Thymus (tissue), 11 donors: ENCODE data around the gene TSPOAP1. TPM values are rescaled to one million over a fixed set of nuclear protein-coding genes. Genes with fewer than 3 reads are reported as not detected.

Experiments
- DNase-seq, 9 donors: peaks; one replicate each; pipeline ENCODE4 v3.0.0-alpha.2; 2013; ENCODE audit warnings: low spot score in 9 of 9, low read depth in 6 of 9, missing footprints in 1 of 9
- H3K27ac ChIP-seq, 2 donors: one replicate each; pipeline ENCODE4 v1.5.1; 2013; ENCODE audit warnings: control low read depth in 1 of 2, low read depth in 1 of 2, low read length in 1 of 2, mild to moderate bottlenecking in 1 of 2, moderate library complexity in 1 of 2
- H3K27me3 ChIP-seq, 2 donors: one replicate each; pipeline ENCODE4 v1.5.1; 2013; ENCODE audit warnings: low read length in 1 of 2; ENCODE audit not compliant: control insufficient read depth in 2 of 2, insufficient read depth in 1 of 2
- H3K36me3 ChIP-seq, 2 donors: one replicate each; pipeline ENCODE4 v1.5.1; 2013; ENCODE audit warnings: low read length in 1 of 2, mild to moderate bottlenecking in 1 of 2, moderate library complexity in 1 of 2; ENCODE audit not compliant: control insufficient read depth in 2 of 2, insufficient read depth in 2 of 2
- H3K4me1 ChIP-seq, 2 donors: one replicate each; pipeline ENCODE4 v1.5.1; 2013; ENCODE audit warnings: low read length in 2 of 2; ENCODE audit not compliant: control insufficient read depth in 2 of 2, insufficient read depth in 2 of 2
- H3K4me3 ChIP-seq, 2 donors: one replicate each; pipeline ENCODE4 v1.5.1; 2013; ENCODE audit warnings: low read length in 2 of 2, control low read depth in 1 of 2, mild to moderate bottlenecking in 1 of 2
- H3K9me3 ChIP-seq, 2 donors: one replicate each; pipeline ENCODE4 v1.5.1; 2013; ENCODE audit warnings: low read length in 1 of 2, mild to moderate bottlenecking in 1 of 2; ENCODE audit not compliant: control insufficient read depth in 2 of 2, insufficient read depth in 1 of 2
- WGBS: extraction: QIAGEN DNeasy Blood & Tissue Kit; methylation state at CpG from one replicate; pipeline ENCODE4 v1.1.7; 2013; 5-methylcytosine and 5-hydroxymethylcytosine counted together
- polyA plus RNA-seq: library from polyadenylated mRNA; stranded (reverse); fragments of 200-250 nt; gene quantifications from one replicate; pipeline ENCODE4 v1.2.3, GENCODE V29; 2013
- total RNA-seq: library from RNA; stranded (reverse); fragments of 120-200 nt; gene quantifications from one replicate; pipeline ENCODE4 v1.2.4, GENCODE V29; 2013
- donor health status: healthy.

The TSPOAP1 gene
- total and polyA plus RNA-seq, 2 donors = 12.1 to 45.2 TPM

DNA sequence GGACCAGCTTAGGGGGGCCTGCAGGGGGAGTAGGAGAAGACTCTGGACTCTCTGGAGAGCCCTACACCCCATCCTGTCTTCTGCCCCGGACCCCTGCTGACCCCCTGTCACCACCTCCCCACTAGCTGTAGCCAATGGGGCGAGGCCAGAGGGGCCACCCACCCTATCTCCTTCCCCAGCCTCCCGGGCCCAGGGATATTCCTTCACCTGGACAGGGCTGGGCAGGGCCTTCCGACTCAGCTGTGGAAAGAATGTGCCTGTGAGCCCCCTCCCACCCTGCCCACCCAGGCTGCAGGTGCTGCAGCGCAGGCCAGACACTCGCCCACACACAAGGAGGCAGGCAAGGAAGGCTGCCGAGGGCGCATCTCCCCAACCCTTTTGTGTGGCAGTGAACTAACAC lies 23.0 kb downstream of the TSPOAP1 start:
- Histone ChIP-seq H3K9me3 (no peaks in the 10 kb centered on the region), H3K27ac (no peak overlapping the region), H3K4me1 (peaks cover 0 to 3% of the 10 kb centered on the region in 2 donors), H3K27me3 (no peaks in the 10 kb centered on the region), H3K36me3 (peaks cover 41 to 73% of the 10 kb centered on the region in 2 donors), H3K4me3 (no peak overlapping the region)
- 97% methylated on average over 8 of the region's 8 CpGs for WGBS
- no peak for DNase-seq

DNA sequence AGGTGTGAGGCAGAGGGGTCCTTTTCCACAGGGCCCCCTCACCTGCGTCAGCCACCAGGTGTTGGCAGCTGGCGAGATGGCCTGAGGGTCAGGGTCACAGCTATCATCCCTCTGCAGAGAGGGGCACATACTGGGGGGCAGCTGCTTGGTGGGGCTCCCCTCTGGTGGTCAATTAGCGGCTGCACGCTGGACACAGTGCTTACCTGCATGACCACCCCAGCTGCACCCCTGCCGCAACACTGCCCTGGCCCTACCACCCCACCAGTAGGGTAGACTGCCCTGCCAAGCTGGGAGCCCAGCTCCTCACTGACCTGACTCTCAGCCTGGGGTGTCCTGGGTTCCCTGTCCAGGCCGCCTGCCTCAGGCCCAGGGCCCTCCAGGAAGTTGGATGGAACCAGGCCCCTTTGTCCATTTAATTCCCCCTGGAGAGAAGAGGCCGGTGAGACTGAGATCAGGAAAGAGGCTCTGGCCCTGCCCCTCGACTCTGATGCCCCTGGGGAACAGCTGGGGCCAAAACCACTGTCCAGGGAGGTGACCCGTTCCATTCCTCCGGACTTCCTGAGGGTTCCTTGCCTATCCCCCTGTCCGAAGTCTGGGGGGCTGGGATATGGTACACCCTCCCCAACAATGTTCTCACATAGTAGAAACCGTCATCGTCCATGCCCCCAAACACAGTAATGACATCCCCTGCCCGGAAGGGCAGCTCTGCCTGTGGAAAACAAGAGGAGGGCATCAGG lies 23.7 kb downstream of the TSPOAP1 start:
- WGBS = 96% methylated on average over 14 of the region's 14 CpGs
- H3K27ac ChIP-seq = no peak overlapping the region

DNA sequence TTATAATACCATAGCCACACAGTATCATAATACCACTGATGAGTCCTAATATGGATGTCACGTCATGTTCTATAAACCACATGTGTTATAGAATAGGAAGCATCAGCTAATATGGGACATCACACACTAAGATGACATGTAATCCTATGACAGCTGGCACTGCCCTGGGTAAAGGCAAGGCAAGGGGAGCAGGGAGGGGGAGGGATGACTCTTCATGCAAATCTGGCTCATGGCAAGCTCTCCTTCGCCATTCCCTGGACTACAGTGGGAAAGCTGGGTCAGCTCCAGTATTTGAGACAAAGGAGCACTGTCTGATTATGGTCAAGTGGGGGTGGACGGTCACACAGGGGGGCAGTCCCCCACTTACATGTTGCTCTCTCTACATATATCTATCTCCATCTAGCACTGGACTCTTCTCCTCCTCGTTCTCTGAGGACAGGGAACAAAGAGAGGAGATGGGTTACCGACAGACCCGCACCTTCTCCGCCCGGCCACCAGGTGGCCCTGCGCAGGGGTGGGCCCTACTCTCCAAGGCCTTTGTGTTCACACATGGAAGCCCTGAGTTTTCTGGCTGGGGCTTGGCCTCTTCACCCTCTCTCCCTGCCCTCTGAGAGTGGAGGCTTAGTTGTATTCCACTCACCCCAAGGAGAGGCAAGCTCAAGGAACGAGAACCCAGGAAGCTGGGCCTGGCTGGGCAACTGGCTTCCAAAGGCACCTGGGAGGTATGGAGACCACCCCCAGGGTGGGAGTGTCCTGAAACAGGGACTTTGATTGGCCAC lies 24.4 kb downstream of the TSPOAP1 start:
- WGBS = 66% methylated on average over 10 of the region's 10 CpGs
- Histone ChIP-seq H3K4me3 (no peak overlapping the region), H3K9me3 (no peaks in the 10 kb centered on the region), H3K36me3 (peaks cover 29 to 59% of the 10 kb centered on the region in 2 donors), H3K27ac (no peak overlapping the region), H3K4me1 (peaks cover 0 to 3% of the 10 kb centered on the region in 2 donors), H3K27me3 (no peaks in the 10 kb centered on the region)
- DNase-seq = peak in 7 of 9 donors; percentile 25 to 68 (median 48)

More for the DNA sequence above, 23.7 kb downstream of the TSPOAP1 start:
- DNase-seq = no peak
- no peak overlapping the region for H3K4me3 ChIP-seq
- no peaks in the 10 kb centered on the region for H3K9me3 ChIP-seq
- H3K27me3 ChIP-seq = no peaks in the 10 kb centered on the region
- H3K4me1 ChIP-seq = peaks cover 0 to 3% of the 10 kb centered on the region in 2 donors
- H3K36me3 ChIP-seq = peaks cover 37 to 66% of the 10 kb centered on the region in 2 donors

DNA sequence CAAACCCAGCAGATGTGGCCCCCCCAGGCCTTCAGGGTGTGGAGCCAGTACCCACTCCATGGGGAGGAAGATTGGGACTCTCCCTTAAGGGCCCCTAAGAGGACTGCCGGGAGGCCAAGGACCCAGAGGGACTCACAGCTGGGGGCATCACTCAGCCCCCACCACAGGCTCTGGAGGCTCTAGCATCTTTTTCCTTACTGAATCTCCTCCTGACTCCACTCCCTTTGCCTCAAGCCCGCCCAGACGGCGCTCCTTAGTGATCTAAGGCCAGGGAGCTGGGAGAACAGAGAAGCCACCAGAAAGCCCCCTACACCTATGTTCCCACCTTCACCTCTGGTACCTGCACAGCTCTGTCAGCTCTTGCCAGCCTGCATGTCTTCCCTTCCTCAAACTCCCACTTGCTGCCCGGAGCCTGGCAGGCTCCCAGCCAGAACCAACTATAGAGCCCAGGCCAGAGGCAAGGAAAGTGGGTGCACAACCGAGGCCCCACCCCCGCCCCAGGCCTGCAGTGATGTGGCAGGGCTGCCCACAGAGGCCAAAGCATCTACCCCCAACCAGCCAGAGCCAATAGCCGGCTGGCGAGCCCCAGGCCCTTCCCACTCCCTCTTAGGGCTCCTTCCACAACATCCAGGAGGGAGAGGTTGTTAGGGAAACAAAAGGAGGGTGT lies 25.5 kb downstream of the TSPOAP1 start:
- no peak for DNase-seq
- 96% methylated on average over 9 of the region's 9 CpGs for WGBS
- Histone ChIP-seq H3K4me3 (no peak overlapping the region), H3K9me3 (no peaks in the 10 kb centered on the region), H3K4me1 (peaks cover 0 to 3% of the 10 kb centered on the region in 2 donors), H3K36me3 (peaks cover 21 to 48% of the 10 kb centered on the region in 2 donors), H3K27ac (no peak overlapping the region), H3K27me3 (no peaks in the 10 kb centered on the region)

DNA sequence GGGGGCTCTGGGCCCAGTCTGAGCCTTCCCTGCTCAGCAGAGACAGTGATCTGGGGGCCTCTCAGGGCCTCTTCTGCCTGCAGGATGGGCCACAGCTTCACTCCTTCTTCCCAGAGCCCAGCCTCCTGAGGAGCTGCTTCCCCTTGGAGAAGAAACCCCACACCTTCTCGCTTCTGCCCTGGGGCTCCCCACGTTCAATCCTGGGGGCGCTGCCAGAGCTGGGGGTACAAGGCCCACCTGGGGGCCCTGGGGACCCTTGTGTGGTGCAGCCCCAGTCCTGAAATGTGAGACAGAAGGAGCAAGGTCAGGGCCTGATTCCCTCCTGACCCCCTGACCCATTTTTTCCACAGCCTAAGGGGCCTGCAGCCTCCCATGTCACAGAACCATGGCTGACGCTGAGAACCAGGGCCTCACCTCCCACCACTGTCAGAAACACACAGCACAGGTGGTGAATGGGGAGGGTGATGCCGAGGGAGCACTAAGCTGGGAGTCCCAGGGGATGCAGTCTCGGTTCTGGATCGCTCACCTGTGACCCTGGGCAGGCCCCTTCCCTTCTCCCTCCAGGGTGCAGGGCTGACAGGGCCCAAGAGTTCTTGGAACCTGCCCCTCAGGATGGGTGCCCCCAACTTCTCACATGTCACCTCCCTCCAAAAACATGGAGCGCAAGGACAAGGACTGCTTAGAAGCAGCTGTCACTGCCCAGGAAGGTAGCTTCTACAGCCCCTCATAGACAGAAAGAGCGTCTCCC lies 26.2 kb downstream of the TSPOAP1 start:
- Histone ChIP-seq H3K4me1 (peaks cover 0 to 3% of the 10 kb centered on the region in 2 donors), H3K27ac (no peak overlapping the region), H3K9me3 (no peaks in the 10 kb centered on the region), H3K36me3 (peaks cover 17 to 41% of the 10 kb centered on the region in 2 donors), H3K27me3 (no peaks in the 10 kb centered on the region), H3K4me3 (no peak overlapping the region)
- WGBS = 98% methylated on average over 9 of the region's 9 CpGs
- DNase-seq = no peak

DNA sequence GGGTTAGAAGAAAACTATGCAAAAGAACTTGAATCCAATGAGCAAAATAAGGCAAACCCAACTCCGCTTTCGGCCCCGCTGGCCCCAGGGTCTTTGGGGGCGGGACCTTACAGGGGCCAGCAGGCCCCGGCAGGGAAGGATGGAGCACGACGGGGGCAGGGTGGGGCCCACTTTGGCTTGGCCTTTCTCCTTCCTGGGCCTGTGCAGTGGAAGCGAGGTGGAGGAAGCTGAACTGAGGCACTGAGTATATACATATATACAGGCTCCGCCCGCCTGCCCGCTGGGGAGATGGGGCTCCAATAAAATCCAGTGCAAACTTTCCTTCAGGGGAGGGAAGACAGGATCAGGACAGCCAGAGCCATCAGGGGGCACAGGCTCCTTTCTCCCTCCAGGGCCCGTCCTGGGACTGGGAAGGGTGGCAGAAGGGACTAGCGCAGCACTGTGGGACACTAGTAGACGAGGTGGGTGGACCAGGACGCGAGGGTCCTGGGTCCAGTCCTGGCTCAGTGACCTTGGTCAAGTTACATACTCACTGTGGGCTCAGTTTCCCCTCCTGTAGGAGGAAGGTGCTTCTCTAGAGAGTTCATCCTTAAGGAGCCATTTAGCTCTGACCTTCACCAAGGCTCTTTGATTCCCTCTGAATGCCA lies 27.0 kb downstream of the TSPOAP1 start:
- Histone ChIP-seq H3K9me3 (no peaks in the 10 kb centered on the region), H3K4me1 (peaks cover 0 to 3% of the 10 kb centered on the region in 2 donors), H3K27ac (no peak overlapping the region), H3K27me3 (no peaks in the 10 kb centered on the region), H3K4me3 (no peak overlapping the region), H3K36me3 (peaks cover 15 to 36% of the 10 kb centered on the region in 2 donors)
- DNase-seq = no peak
- WGBS = 94% methylated on average over 16 of the region's 16 CpGs

DNA sequence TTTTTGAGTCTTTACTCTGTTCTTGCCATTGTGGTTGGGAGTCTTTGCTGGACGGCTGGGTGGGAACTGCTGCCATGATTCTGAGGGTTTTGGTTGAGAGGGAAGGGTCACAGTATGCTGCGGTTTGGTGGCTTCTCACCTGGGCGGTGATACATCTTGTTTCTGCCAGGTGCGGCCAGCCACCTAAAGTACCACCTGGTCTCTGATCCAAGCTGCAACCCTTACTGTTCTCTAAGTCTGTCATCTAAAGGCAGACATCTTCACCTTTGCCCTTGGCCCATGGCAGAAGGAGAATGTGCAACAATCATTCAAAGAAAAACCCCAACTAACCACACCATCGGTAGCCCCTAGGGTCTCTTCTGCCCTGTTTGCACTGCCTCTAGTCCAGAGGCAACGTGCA lies 28.3 kb downstream of the TSPOAP1 start:
- peaks cover 12 to 26% of the 10 kb centered on the region in 2 donors for H3K36me3 ChIP-seq
- 95% methylated on average over 6 of the region's 6 CpGs for WGBS
- no peaks in the 10 kb centered on the region for H3K9me3 ChIP-seq
- H3K4me3 ChIP-seq = no peak overlapping the region
- no peak for DNase-seq
- no peak overlapping the region for H3K27ac ChIP-seq
- H3K4me1 ChIP-seq = peaks cover 0 to 3% of the 10 kb centered on the region in 2 donors
- no peaks in the 10 kb centered on the region for H3K27me3 ChIP-seq

DNA sequence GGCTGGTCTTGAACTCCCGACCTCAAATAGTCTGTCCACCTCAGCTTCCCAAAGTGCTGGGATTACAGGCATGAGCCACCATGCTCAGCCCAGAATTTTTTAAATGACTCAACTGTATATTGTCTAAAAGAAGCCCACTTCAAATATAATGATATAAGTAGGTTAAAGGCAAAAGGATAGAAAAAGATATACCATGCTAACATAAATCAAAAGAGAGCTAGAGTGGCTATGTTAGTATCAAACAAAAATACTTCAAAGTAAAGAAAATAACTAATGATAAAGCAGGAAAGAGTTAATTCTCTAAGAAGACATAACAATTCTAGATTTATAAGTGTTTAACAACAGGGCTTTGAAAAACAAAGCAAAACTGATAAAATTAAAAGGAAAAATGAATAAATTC lies 34.6 kb downstream of the TSPOAP1 start:
- Histone ChIP-seq H3K4me3 (no peak overlapping the region), H3K36me3 (no peaks in the 10 kb centered on the region), H3K27me3 (no peaks in the 10 kb centered on the region), H3K27ac (no peak overlapping the region), H3K9me3 (no peaks in the 10 kb centered on the region), H3K4me1 (no peaks in the 10 kb centered on the region)
- DNase-seq = no peak
- 100% methylated on average over 1 of the region's 1 CpG for WGBS
